ENCODE results near the gene INPPL1. TPM values are rescaled to one million over a fixed set of nuclear protein-coding genes. Genes with fewer than 3 reads are reported as not detected.

INPPL1 gene
- total and polyA plus RNA-seq, 2 donors from 2014 or later = 39.9 to 120 TPM

DNA sequence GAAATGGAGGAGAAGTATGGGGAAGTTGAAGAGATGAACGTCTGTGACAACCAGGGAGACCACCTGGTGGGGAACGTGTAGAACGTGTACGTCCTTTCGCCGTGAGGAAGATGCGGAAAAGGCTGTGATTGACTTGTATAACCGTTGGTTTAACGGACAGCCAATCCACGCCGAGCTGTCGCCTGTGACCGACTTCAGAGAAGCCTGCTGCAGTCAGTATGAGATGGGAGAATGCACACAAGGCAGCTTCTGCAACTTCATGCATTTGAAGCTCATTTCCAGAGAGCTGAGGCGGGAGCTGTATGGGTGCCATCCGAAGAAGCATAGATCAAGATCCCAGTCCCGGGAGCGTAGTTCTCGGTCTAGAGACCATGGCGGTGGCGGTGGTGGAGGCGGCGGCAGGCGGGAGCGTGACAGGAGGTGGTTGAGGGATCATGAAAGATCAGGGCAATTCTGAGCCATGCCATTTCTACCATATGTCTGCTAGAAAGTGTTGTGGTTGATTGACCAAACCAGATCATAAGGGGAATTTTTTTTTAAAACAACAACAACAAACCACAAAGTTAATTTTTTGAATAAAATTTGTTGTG is 56.3 kb downstream of the INPPL1 start:
- TF ChIP-seq, protein P1, sequence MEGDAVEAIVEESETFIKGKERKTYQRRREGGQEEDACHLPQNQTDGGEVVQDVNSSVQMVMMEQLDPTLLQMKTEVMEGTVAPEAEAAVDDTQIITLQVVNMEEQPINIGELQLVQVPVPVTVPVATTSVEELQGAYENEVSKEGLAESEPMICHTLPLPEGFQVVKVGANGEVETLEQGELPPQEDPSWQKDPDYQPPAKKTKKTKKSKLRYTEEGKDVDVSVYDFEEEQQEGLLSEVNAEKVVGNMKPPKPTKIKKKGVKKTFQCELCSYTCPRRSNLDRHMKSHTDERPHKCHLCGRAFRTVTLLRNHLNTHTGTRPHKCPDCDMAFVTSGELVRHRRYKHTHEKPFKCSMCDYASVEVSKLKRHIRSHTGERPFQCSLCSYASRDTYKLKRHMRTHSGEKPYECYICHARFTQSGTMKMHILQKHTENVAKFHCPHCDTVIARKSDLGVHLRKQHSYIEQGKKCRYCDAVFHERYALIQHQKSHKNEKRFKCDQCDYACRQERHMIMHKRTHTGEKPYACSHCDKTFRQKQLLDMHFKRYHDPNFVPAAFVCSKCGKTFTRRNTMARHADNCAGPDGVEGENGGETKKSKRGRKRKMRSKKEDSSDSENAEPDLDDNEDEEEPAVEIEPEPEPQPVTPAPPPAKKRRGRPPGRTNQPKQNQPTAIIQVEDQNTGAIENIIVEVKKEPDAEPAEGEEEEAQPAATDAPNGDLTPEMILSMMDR (IDR thresholded peaks at IDR 0.05; ENCODE audit: borderline replicate concordance, extremely low read depth, insufficient read depth) = no peak
- intact Hi-C loops (cut with DNase I) = no loop called here
- no peaks in the 10 kb centered on the region for H3K27me3 ChIP-seq (ENCODE audit: control insufficient read depth, insufficient read depth, low read length)
- no peak overlapping the region for H3K4me3 ChIP-seq (ENCODE audit: low read length in 3 of 3)
- H3K9ac ChIP-seq (ENCODE audit: low read length in 3 of 3) = no peak overlapping the region
- DNase-seq (no peak), FAIRE-seq (no peak)
- no peak overlapping the region for H3K27ac ChIP-seq (ENCODE audit: low read depth in 2 of 2, low read length in 2 of 2)
- no peaks in the 10 kb centered on the region for H3K9me3 ChIP-seq (ENCODE audit: control insufficient read depth in 2 of 3, insufficient read depth in 1 of 3, low read length in 3 of 3)
- H3K4me1 ChIP-seq (ENCODE audit: control insufficient read depth in 2 of 3, insufficient read depth in 2 of 3, low read depth in 1 of 3, low read length in 3 of 3) = no peaks in the 10 kb centered on the region
- no peaks in the 10 kb centered on the region for H3K36me3 ChIP-seq (ENCODE audit: control insufficient read depth in 2 of 3, insufficient read depth in 3 of 3, low read length in 3 of 3)

DNA sequence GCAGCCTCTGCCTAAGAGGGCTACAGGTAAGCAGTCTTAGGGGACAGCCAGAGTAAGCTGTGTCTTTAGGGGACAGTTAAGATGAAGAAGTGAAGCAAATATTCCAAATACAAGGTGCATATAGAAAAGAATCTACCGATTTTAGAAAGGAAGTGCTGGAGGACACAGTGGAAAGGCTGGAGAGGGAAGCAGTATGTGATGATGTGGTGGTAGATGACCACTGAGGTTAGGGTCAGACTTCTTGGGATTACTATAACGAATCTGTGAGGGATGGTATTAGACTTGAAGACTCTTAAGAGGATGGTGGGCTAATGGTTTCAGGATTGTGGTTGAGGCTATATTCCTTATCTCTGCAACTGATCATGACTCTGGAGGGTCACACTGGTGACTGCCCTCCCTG is 59.4 kb downstream of the INPPL1 start:
- FAIRE-seq = no peak
- H3K27ac ChIP-seq (ENCODE audit: low read depth in 2 of 2, low read length in 2 of 2) = no peak overlapping the region
- intact Hi-C loops (cut with DNase I) = no loop called here

DNA sequence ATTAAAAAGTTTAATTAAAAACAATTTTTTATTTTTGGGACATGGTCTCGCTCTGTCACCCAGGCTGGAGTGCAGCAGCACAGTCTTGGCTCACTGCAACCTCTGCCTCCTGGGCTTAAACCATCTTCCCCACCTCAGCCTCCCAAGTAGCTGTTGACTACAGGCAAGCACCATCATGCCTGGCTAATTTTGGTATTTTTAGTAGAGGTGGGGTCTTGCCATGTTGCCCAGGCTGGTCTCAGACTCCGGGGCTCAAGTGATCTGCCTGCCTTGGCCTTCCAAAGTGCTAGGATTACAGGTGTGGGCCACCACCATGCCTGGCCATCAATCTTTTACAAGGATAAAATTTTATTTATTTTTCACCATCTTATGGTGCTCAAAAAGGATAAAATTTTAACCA is 62.7 kb downstream of the INPPL1 start:
- no peaks in the 10 kb centered on the region for H3K27me3 ChIP-seq (ENCODE audit: control insufficient read depth, insufficient read depth, low read length)
- no peak for FAIRE-seq

More for the DNA sequence above, 59.4 kb downstream of the INPPL1 start:
- Histone ChIP-seq H3K4me1 (ENCODE audit: control insufficient read depth in 2 of 3, insufficient read depth in 2 of 3, low read depth in 1 of 3, low read length in 3 of 3) (no peaks in the 10 kb centered on the region), H3K27me3 (ENCODE audit: control insufficient read depth, insufficient read depth, low read length) (no peaks in the 10 kb centered on the region), H3K36me3 (ENCODE audit: control insufficient read depth in 2 of 3, insufficient read depth in 3 of 3, low read length in 3 of 3) (no peaks in the 10 kb centered on the region), H3K9me3 (ENCODE audit: control insufficient read depth in 2 of 3, insufficient read depth in 1 of 3, low read length in 3 of 3) (no peaks in the 10 kb centered on the region), H3K9ac (ENCODE audit: low read length in 3 of 3) (no peak overlapping the region), H3K4me3 (ENCODE audit: low read length in 3 of 3) (no peak overlapping the region)
- no peak for DNase-seq
- TF ChIP-seq, protein P1 (IDR thresholded peaks at IDR 0.05; ENCODE audit: borderline replicate concordance, extremely low read depth, insufficient read depth) = no peak

More for the DNA sequence above, 62.7 kb downstream of the INPPL1 start:
- no peak overlapping the region for H3K4me3 ChIP-seq (ENCODE audit: low read length in 3 of 3)
- H3K9me3 ChIP-seq (ENCODE audit: control insufficient read depth in 2 of 3, insufficient read depth in 1 of 3, low read length in 3 of 3) = no peaks in the 10 kb centered on the region
- intact Hi-C loops (cut with DNase I) = no loop called here
- no peaks in the 10 kb centered on the region for H3K4me1 ChIP-seq (ENCODE audit: control insufficient read depth in 2 of 3, insufficient read depth in 2 of 3, low read depth in 1 of 3, low read length in 3 of 3)
- DNase-seq = no peak
- H3K36me3 ChIP-seq (ENCODE audit: control insufficient read depth in 2 of 3, insufficient read depth in 3 of 3, low read length in 3 of 3) = no peaks in the 10 kb centered on the region
- no peak overlapping the region for H3K27ac ChIP-seq (ENCODE audit: low read depth in 2 of 2, low read length in 2 of 2)
- TF ChIP-seq, protein P1 (IDR thresholded peaks at IDR 0.05; ENCODE audit: borderline replicate concordance, extremely low read depth, insufficient read depth) = no peak
- H3K9ac ChIP-seq (ENCODE audit: low read length in 3 of 3) = no peak overlapping the region

Other genes starting within 250 kb of the INPPL1 start
- gene IL18BP, start 225.9 kb upstream of the INPPL1 start, total RNA-seq = 19.5 TPM
- gene IL18BP, start 225.9 kb upstream of the INPPL1 start, polyA plus RNA-seq (ENCODE audit: insufficient read depth, low read depth, low replicate concordance) = 21.1 TPM
- 198 TPM for gene NUMA1, start 144.2 kb upstream of the INPPL1 start, total RNA-seq
- 85.3 TPM for gene NUMA1, start 144.2 kb upstream of the INPPL1 start, polyA plus RNA-seq (ENCODE audit: insufficient read depth, low read depth, low replicate concordance)
- gene LRRC51, start 143.9 kb upstream of the INPPL1 start, total RNA-seq = 23.3 TPM
- gene LRRC51, start 143.9 kb upstream of the INPPL1 start, polyA plus RNA-seq (ENCODE audit: insufficient read depth, low read depth, low replicate concordance) = 28.9 TPM
- gene LAMTOR1, start 121.5 kb upstream of the INPPL1 start, total RNA-seq = 111 TPM
- gene LAMTOR1, start 121.5 kb upstream of the INPPL1 start, polyA plus RNA-seq (ENCODE audit: insufficient read depth, low read depth, low replicate concordance) = 189 TPM
- gene TOMT, start 118.8 kb upstream of the INPPL1 start, total RNA-seq = not detected
- not detected for gene TOMT, start 118.8 kb upstream of the INPPL1 start, polyA plus RNA-seq (ENCODE audit: insufficient read depth, low read depth, low replicate concordance)
- gene ANAPC15, start 112.1 kb upstream of the INPPL1 start, total RNA-seq = 30.0 TPM
- 79.8 TPM for gene ANAPC15, start 112.1 kb upstream of the INPPL1 start, polyA plus RNA-seq (ENCODE audit: insufficient read depth, low read depth, low replicate concordance)
- 17.5 TPM for gene FOLR3, start 89.0 kb upstream of the INPPL1 start, total RNA-seq
- gene FOLR3, start 89.0 kb upstream of the INPPL1 start, polyA plus RNA-seq (ENCODE audit: insufficient read depth, low read depth, low replicate concordance) = 65.0 TPM
- gene FOLR1, start 32.6 kb upstream of the INPPL1 start, total RNA-seq = 41.2 TPM
- 297 TPM for gene FOLR1, start 32.6 kb upstream of the INPPL1 start, polyA plus RNA-seq (ENCODE audit: insufficient read depth, low read depth, low replicate concordance)
- 31.9 TPM for gene FOLR2, start 8.0 kb upstream of the INPPL1 start, total RNA-seq
- 16.8 TPM for gene FOLR2, start 8.0 kb upstream of the INPPL1 start, polyA plus RNA-seq (ENCODE audit: insufficient read depth, low read depth, low replicate concordance)
- gene PHOX2A, start 19.4 kb downstream of the INPPL1 start, total RNA-seq = not detected
- not detected for gene PHOX2A, start 19.4 kb downstream of the INPPL1 start, polyA plus RNA-seq (ENCODE audit: insufficient read depth, low read depth, low replicate concordance)
- 25.0 TPM for gene CLPB, start 209.8 kb downstream of the INPPL1 start, total RNA-seq
- 25.5 TPM for gene CLPB, start 209.8 kb downstream of the INPPL1 start, polyA plus RNA-seq (ENCODE audit: insufficient read depth, low read depth, low replicate concordance)

Measured in kidney (tissue), 14 donors.